NB4 (cell line): ENCODE measurements around the gene MACROD2.

Source experiments
- MYC ChIP-seq: IDR thresholded peaks from 2 replicates; pipeline ENCODE4 v1.6.1; 2011; ENCODE audit warnings: low read depth, low read length
- POLR2A ChIP-seq: IDR thresholded peaks from 2 replicates; pipeline ENCODE4 v1.6.1; 2011; ENCODE audit warnings: mild to moderate bottlenecking; ENCODE audit not compliant: insufficient read length; ENCODE audit errors: extremely low read depth
- TF ChIP-seq, protein P1 (sequence below): IDR thresholded peaks from one replicate; pipeline ENCODE4 v1.5.1; 2012; ENCODE audit warnings: low read depth, low read length
- TF ChIP-seq, protein P2 (sequence below): IDR thresholded peaks from 2 replicates; pipeline ENCODE4 v1.6.1; 2011; ENCODE audit warnings: low read depth, low read length

DNA sequence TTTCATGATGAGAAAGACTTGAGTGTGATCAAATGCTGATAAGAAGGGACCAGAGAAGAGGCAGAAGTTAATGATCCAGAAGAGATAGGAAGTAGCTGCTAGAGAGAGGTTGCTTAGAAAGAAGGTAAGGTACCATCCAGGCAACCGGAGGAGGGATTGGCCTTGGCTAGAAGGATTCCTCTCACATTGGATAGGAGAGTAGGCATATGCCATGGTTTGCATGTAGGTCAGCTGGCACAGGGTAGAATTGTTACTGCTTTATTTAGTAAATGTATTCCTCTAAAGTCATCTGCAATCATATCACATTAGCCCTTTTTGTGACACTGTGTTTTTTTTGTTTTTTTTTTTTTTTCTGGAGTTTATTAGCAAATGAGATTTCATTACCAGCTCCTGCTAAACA lies 923.0 kb downstream of the MACROD2 start:
- TF ChIP-seq, protein P1, sequence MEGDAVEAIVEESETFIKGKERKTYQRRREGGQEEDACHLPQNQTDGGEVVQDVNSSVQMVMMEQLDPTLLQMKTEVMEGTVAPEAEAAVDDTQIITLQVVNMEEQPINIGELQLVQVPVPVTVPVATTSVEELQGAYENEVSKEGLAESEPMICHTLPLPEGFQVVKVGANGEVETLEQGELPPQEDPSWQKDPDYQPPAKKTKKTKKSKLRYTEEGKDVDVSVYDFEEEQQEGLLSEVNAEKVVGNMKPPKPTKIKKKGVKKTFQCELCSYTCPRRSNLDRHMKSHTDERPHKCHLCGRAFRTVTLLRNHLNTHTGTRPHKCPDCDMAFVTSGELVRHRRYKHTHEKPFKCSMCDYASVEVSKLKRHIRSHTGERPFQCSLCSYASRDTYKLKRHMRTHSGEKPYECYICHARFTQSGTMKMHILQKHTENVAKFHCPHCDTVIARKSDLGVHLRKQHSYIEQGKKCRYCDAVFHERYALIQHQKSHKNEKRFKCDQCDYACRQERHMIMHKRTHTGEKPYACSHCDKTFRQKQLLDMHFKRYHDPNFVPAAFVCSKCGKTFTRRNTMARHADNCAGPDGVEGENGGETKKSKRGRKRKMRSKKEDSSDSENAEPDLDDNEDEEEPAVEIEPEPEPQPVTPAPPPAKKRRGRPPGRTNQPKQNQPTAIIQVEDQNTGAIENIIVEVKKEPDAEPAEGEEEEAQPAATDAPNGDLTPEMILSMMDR: no peak
- no peak for TF ChIP-seq MYC
- TF ChIP-seq POLR2A: no peak
- TF ChIP-seq, protein P2, sequence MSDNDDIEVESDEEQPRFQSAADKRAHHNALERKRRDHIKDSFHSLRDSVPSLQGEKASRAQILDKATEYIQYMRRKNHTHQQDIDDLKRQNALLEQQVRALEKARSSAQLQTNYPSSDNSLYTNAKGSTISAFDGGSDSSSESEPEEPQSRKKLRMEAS: no peak
